ENCODE results near the gene USH1G.
"Not testable (repeated sequence)": the region's sequence is repeated elsewhere in the genome, so short reads cannot be mapped to it uniquely, and the experiment has no call there.

USH1G gene

DNA sequence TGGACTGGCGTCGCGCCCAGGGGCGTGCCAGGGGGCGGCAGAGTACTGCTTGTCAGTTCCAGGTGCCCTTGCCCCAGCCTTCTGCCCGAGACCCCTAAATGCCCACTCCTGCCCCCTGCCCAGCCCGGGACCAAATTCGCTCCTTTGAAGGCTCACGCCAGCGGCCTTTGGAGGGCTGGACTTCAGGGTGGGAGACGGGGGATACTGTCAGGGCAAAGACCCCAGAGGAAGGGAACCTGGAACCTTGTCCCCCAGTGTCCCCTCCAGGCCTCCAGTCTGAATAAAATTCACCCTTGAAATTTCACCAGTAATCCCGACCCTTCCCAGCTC lies 13.4 kb upstream of the USH1G start:
- DNase-seq, result no peak
- intact Hi-C loops (cut with DNase I), result no loop called here

DNA sequence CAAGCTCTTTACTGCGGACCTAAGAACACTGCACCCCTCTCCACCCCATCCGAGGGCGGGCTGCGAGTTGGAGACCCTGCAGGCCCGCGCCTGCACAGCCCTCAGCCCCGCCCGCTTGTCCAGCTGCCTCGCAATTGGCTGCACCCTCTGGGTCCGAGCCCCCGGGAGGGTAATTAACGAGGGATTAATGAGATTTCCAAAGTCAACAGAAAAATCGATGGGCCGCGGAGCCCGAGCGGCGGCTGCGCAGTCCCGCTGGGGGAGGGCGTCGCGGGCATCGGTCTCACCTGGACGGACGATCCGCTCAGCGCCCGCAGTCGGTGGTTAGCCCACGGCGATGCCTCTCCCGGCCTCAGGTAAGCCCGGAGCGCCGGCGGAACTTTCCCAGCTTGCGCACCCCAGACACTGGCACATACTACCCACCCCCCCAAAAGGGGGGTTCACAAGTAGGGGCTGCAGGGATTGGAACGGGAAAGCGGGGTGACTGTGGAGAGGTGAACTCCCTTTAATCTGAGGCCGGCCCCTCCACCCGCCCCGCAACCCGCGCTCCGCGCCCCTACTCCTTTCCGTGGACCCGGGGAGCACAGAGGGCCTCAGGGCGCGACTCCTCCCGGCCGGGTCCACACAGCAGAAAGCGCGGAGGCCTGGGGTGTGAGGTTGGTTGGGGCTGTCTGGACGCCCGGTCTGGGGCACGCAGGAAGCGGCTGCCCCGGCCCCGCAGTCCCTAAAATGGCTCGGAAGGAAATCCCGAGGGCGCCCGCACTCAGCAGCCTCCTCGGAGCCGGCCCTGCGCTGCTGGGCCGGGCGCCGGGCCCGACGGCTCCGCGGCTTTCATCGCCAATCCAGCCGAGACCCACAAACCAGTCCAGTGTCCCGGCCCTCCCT lies 12.8 kb upstream of the USH1G start, which contains the start of gene OTOP3:
OTOP3 (plus strand) TSS at position 314 of the 885 bp plus-strand sequence; CDS start at position 338, 24 bp downstream.
- intact Hi-C loops (cut with DNase I), result no loop called here
- peak in 1 of 10 donors; percentile 61 for DNase-seq

DNA sequence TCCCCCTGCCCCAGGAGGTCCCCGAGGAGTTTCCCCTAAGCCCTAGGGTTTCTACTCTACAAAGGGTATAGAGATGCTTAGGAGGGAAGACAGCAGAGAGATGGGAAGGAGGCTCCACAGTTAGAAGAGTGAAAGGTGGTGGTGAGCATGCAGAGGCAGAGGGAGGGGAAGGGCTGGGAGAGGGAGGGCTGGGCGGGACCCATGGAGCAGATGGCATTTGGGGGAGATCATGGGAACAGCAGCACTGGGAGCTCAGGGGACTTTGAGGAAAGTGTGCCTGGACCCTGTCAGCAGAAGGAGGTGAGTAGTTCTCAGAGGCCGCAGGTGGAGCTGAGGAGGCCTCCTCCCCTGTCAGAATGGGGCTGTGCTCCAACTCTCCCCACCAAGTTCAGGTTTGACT lies 12.0 kb upstream of the USH1G start:
- DNase-seq, result no peak

DNA sequence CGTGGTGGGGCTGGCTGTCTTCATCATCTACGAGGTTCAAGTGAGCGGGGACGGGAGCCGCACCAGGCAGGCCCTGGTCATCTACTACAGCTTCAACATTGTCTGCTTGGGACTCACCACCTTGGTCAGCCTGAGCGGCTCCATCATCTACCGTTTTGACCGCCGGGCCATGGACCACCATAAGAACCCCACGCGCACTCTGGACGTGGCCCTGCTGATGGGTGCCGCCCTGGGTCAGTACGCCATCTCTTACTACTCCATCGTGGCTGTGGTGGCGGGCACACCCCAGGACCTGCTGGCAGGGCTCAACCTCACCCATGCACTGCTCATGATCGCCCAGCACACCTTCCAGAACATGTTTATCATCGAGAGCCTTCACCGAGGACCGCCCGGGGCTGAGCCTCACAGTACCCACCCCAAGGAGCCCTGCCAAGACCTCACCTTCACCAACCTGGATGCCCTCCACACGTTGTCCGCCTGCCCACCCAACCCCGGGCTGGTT lies 7.5 kb upstream of the USH1G start:
- peak in 2 of 10 donors; percentile 57 to 65 for DNase-seq
- intact Hi-C loops (cut with DNase I), result no loop called here

More for the DNA sequence above, 12.0 kb upstream of the USH1G start:
- intact Hi-C loops (cut with DNase I), result no loop called here

DNA sequence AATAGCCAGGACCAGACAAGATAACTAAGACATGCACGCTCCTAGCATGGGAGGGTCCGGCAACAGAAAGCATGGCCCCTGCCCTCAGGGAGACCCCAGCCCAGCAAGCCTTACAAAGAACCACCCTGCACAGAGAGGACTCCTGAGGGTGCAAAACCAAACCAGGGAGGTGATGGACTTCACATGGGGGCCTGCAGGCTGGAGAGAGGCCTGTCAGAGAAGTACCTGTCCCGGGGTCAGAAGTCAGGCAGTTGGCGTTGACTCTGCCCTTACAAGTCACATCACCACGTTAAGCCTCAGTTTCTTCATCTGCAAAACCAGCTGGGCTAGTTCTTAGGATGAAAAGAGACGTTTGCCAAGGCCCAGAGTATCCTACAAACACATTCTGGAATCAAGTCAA lies 5.7 kb upstream of the USH1G start:
- peak in 2 of 10 donors; percentile 67 to 75 for DNase-seq
- intact Hi-C loops (cut with DNase I), result no loop called here

DNA sequence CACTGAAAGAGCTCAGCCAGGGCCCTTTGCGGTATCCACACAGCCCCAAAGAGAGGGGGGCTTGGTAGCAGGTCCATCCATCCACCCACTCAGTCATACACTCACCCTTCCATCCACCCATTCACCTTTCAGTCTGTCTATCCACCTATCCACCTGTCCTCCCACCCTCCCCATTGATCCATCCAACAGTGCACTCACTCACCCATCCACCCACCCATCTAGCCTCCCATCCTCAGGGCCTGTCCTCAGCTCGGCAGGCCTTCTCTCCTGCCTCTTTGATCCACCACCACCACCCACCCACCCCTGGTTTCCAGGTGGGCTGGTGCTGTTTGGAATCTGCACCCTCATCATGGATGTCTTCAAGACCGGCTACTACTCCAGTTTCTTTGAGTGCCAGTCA lies 2.2 kb upstream of the USH1G start:
- intact Hi-C loops (cut with DNase I), result no loop called here
- peak in 1 of 10 donors; percentile 21 for DNase-seq

DNA sequence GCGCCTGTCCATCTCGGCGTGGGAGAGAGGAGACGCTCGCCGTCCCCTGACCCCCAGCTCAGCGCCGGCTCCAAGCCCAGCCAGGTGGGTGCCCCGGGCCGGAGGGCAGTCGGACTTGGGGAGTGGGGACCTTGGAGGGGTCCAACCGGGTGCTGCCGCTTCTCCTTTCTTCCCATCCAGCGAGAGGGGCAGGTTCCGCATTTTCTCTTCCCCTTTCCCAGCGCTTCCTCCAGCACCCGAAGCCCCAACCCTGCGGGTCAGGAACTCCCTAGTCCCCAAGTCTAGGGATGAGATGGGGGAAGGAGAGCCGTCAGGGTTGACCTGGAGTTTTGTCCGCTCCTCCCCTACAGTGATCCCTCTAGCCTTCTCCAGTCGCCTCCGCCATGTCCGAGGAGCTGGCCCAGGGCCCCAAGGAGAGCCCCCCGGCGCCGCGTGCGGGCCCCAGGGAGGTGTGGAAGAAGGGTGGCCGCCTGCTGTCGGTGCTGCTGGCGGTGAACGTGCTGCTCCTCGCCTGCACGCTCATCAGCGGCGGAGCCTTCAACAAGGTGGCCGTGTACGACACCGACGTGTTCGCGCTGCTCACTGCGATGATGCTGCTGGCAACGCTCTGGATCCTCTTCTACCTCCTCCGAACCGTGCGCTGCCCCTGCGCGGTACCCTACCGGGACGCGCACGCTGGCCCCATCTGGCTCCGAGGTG lies 1.3 kb upstream of the USH1G start, which contains the start of gene OTOP2:
OTOP2 (plus strand) TSS at position 24 of the 699 bp plus-strand sequence; CDS start at position 384, 360 bp downstream.
- DNase-seq, result peak in 1 of 10 donors; percentile 72

DNA sequence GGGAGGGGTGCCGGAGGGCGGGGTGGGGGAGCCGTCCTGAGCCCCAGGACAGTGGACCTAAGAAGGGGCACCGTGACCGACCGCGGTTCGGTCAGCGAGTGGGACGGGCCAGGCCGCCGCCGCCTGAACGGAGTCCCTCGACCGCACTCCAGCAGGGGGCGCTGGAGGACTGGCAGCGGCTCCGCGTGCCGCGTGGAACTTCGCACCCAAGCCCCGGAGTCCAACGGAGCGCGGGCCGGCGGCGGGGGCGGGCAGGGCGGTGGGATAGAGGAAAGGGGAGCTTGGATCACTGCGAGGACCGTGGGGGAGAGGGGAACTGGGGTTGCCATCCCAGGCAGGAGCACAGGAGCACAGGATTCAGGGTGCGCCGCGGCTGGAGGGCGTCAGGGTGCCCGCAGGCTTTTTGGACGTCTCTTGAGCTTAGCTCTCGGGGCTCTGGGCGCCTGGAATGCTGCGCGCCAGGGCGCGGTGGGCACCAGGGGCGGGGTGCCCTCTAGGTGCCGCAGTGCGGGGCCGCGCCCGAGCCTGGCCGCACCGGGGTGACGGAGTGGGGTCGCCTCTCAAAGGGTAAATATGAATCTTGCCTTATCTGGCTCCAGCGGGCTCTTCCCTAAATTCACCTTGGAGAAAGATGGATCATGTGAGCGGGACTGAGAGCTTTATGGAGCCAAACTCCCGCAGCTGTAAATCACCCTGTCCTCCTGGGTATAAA lies 639 bp upstream of the USH1G start:
- intact Hi-C loops (cut with DNase I), result no loop called here

More for the DNA sequence above, 1.3 kb upstream of the USH1G start, which contains the start of gene OTOP2:
- intact Hi-C loops (cut with DNase I), result no loop called here

DNA sequence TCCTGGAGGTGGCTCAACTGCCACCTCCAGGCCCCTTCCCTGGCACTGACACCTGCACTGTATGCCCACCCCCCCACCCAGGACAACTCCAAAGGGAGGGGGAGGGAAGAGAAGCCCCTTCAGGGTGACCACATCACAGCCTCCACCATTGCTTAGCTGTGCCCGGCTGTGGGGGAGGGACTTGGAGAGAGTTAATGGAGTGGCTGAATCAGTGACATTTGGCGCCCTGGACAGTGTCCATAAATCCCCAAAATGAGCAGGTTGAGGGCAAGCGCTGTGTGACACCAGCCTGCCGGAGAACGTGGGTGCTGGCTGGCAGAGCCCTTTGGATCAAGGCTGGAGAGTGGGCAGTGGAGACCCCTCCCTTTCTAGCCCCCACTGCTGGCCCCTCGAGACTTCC lies 883 bp downstream of the USH1G start:
- DNase-seq, result peak in 2 of 10 donors; percentile 19 to 40
- intact Hi-C loops (cut with DNase I), result no loop called here

More for the DNA sequence above, 639 bp upstream of the USH1G start:
- peak in 8 of 10 donors; percentile 49 to 95 (median 74) for DNase-seq

DNA sequence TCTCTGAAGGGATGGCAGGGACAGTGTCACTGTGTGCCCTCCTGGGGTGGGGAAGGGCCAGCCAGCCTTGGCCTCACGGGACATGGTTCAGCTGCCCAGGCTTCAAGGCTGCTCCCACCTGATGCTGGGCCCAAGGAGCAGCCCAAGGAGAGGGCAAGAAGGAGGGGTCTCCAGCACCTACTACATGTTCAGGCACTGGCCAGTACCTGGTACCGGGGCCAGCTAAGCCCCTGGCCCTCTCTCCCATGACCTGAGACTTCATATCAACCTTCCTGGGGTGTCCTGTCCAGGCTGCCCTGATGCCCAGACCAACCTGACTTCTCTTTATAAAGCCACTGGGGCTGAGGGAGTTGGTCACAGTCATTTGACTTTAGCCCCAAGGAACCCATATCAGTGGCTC lies 1.3 kb downstream of the USH1G start:
- intact Hi-C loops (cut with DNase I), result no loop called here
- DNase-seq, result peak in 1 of 10 donors; percentile 44

DNA sequence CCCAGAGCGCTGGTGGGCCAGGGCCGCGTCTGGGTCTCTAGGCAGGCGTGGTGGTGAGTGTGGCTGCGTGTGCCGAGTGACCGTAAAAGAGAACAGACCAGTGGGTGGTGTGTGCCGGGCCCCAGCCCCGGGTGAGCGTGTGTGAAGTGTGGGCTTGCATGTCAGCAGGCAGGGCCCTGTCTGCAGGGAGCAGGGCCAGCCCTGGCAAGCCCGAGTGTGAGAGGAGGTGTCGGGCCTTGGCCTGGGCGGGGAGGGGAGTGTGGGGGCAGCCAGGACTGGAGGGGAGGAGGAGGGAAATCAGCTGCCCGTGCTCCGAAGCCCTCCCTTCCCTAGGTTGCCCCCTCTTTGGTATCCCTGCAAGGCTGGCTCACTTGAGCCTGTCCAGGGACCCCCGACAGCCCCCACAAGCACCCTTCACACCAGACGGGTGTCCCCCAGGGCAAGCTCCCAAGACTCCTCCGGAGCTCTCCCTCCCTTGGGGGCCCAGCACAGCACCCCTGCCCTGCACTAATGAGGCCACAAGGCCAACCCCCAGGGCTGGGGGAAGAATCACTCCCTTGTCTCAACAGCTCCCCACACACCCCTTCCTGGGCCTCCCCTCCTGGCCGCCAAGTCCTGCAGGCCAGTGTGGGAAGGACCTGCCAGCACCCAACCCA lies 1.9 kb downstream of the USH1G start:
- intact Hi-C loops (cut with DNase I), result no loop called here
- peak in 1 of 10 donors; percentile 46 for DNase-seq

DNA sequence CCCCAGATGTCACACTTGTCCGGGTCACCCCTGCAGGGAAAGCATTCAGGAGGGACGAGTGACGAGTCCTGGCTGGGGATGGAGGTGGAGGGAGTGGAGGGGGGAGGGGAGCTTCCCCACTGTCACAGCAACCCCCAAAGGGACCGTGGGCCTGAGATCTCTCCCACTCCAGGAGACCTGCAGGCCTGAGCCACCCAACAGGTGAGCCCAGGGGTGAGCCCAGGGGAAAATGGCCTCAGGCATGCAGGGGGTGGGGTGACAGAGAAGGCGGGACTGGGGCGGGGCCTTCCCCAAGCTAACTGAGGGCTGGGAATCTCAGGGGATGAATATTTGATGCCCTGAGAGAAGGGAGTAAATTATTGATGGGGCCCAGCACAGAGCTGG lies 2.4 kb downstream of the USH1G start:
- intact Hi-C loops (cut with DNase I), result no loop called here
- no peak for DNase-seq

DNA sequence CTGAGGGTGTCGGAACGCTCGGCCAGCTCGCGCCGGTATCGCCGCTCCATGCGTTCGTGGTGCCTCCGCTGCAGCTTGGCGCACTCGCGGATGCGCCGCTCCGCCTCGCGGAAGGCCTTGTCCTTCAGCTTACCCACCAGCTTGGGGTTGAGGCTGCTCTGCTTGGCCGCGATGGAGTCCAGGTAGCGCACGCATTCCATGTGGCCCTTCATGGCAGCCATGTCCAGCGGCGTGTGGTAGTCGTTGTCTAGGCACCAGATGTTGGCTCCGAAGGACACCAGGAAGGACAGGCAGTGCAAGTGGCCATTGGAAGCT lies 2.8 kb downstream of the USH1G start:
- intact Hi-C loops (cut with DNase I), result no loop called here
- DNase-seq, result no peak

DNA sequence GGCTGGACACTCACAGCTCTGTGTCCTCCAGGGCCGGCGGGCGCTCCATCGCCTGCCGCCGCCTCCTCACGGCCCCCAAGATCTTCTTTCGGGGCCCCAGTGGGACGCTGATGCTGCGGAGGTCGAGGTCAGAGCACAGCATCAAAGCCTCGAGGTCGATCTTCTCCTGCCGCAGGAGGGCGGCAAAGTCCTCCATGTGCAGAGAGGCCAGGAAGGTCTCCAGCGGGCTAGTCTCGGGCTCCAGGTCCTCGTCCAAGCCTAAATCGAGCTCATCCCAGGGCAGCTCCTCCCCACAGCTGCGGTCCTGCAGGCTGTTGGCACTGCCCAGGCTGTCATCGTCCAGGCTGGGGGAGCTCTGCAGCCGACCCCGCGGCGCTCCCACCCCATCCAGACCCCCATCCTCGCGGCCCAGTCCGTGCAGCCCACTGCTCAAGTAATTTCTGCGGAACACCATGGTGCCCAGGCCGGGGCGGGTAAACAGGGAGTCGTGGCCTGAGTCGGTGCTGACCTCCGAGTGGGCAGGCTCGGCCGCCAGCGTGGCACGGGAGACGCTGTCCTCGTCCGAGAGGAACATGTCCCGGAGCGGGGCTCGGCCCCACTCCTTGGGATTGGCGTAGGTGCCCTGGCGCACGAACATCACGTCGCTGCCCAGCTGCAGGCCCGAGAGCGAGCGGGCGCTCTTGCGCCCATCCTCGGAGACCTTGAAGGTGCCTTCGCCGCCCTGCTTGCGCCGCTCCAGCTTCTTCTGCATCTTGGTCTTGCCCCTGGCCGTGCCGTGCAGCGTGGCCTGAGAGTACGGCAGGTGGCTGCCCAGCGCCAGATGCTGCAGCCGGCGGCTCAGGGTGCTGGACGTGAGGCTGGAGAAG lies 3.4 kb downstream of the USH1G start:
- DNase-seq, result no peak
- intact Hi-C loops (cut with DNase I), result no loop called here

DNA sequence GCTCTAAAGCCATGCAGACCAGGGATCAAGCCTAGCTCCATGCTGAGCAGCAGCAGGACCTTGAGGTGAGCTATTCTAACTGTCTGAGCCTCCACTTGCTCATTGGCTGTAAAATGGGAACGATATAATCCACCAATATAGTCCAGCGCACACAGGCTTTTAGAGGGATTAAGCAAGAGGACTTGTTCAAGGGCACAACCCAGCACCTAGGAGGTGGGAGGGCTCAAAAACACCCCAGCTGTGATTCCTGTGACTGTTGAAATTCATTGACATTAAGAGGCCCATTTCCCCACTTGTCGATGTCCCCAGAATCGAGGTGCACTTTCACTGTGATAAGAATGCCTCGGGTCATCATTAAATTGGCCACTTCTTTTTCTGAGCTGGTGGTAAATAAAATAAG lies 4.1 kb downstream of the USH1G start:
- no peak for DNase-seq
- intact Hi-C loops (cut with DNase I), result no loop called here

DNA sequence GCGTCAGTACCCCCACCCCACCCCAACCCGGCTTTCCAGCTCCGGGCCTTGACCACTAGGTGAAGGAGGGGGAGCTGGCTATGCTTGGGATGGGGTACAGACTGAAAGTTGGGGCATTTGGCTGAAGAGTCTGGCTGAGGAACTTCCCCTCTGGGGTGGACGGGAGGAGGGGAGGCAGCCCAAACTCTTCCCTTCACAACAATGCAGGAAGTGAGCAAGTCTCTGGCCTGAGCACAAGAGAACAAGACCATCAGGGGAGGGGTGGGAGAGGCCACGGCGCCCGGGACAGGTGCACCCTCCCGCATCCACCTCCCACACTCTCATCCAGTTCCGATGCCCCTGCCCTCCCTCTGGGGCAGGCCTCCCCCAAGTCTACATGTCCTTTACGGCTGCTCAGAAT lies 5.6 kb downstream of the USH1G start:
- DNase-seq, result no peak
- intact Hi-C loops (cut with DNase I), result no loop called here

DNA sequence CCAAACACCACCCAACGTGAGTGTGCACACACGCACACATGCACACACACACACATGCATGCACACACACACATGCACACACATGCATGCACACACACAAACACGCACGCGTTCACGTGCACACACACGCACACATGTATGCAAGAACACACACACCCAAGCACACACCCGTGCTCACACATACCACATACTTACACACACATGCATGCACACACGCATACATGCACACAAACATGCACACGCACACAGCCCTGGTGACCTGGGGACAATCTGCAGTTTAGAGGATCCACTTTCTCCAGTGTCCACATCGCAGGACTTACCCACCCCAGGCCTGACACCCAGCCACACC lies 6.2 kb downstream of the USH1G start:
- intact Hi-C loops (cut with DNase I), result no loop called here
- peak in 1 of 10 donors; percentile 31 for DNase-seq

DNA sequence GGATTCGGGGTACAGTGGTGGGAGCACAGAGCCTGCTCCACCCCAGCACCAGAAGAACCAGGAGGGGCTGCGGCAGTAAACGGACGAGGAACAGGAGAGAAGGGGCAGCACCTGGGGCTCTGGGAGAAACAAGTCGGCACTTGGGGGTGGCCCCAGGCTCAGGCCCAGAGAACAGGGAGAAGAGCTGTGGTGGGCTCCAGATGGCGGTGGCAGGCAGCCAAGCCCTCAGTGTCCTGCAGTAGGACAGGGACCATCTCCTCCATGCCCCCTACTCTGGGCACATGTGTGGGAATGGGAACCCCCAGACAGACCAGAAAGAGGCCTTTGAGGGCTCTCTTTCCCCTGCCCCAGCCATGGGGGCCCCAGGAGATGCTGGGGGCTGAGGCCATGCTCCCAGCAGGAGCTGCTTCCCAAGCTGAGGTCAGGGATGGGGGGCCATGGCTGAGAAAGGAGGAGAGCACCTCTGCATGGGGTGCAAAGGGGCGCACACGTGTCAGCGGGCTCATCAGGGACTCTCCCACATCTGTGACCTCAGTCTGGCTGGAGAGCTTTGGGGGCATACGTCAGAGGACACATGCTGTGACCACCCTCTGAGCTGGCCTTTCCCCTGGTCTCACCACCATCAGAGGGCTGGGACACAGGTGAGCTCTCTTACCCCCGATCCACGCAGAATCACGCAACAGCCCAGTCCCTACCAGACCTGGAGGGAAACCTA lies 6.8 kb downstream of the USH1G start:
- intact Hi-C loops (cut with DNase I), result no loop called here
- DNase-seq, result peak in 1 of 10 donors; percentile 34

DNA sequence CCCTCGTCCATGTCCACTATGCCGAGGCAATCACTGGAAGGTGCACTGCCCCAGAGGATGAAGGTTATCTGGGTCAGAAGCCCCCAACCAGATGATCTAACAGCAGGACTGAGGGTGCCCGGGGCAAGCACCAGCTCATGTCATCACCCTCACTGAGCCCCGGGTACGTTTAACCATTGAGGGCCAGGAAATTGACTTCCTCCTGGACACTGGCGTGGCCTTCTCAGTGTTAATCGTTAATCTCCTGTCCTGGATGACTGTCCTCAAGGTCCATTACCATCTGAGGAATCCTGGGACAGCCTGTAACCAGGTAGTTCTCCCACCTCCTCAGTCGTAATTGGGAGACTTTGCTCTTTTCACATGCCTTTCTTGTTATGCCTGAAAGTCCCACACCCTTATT lies 11.6 kb downstream of the USH1G start:
- intact Hi-C loops (cut with DNase I); DNase-seq: not testable (repeated sequence)
